GM21723 (cell line): ENCODE measurements around the gene EXD3.
"Not testable (repeated sequence)": the region's sequence is repeated elsewhere in the genome, so short reads cannot be mapped to it uniquely, and the experiment has no call there.

Experiments
- ATAC-seq: cut with Tn5 transposase; IDR thresholded peaks from one replicate; pipeline ENCODE4 v1.9.1; 2021; ENCODE audit warnings: mild to moderate bottlenecking, moderate library complexity; ENCODE audit not compliant: unreplicated experiment

EXD3 gene

GRCh38 chr9:137264067-137264466 is 158.9 kb downstream of the EXD3 start:
- ATAC-seq: no peak

- no peak for ATAC-seq
Observed at GRCh38 chr9:137263506-137263905, 159.5 kb downstream of the EXD3 start.

- no peak for ATAC-seq
Observed at GRCh38 chr9:137262909-137263285, 160.1 kb downstream of the EXD3 start.

GRCh38 chr9:137262173-137262908 is 160.6 kb downstream of the EXD3 start:
- ATAC-seq: not testable (repeated sequence)
